Pancreas (tissue), 10 donors: ENCODE results near the gene ZNF831. TPM values are rescaled to one million over a fixed set of nuclear protein-coding genes. Genes with fewer than 3 reads are reported as not detected.

Experiments
- ATAC-seq, 4 donors: fragments of 200-7000 bp; cut with Tn5 transposase; one replicate each; pipeline versions ENCODE4 v1.8.0 to v1.9.1; 2020; ENCODE audit warnings: mild to moderate bottlenecking in 4 of 4, moderate library complexity in 4 of 4
- DNase-seq, 6 donors: peaks; one replicate each; pipeline ENCODE4 v3.0.0-alpha.2; 2020
- FAIRE-seq: peaks from 2 replicates; lab custom pipeline; 2012; peaks lifted over from hg19 to GRCh38; lab: Jason Lieb, UNC
- H3K27ac ChIP-seq, 4 donors: fragments of 200-600 bp; sonication (generic); 1 replicate in 3 of 4; 2 replicates in 1 of 4; pipeline versions ENCODE4 v1.5.0 to v1.8.0; 2020
- H3K27me3 ChIP-seq, 4 donors: fragments of 200-600 bp; one replicate each; pipeline ENCODE4 v1.8.0; 2021
- H3K36me3 ChIP-seq, 3 donors: fragments of 200-600 bp; sonication (generic) in 1 of 3; one replicate each; pipeline versions ENCODE4 v1.5.0 to v1.8.0; 2020 to 2021
- H3K4me1 ChIP-seq, 3 donors: fragments of 200-600 bp; one replicate each; pipeline ENCODE4 v1.8.0; 2021
- H3K4me3 ChIP-seq, 4 donors: fragments of 200-600 bp; sonication (generic) in 2 of 4; one replicate each; pipeline versions ENCODE4 v1.5.0 to v1.8.0; 2020 to 2021
- H3K9me3 ChIP-seq, 4 donors: fragments of 200-600 bp; one replicate each; pipeline ENCODE4 v1.8.0; 2021
- CTCF ChIP-seq, 4 donors: fragments of 200-600 bp; sonication (generic) in 3 of 4; IDR thresholded peaks; one replicate each; pipeline versions ENCODE4 v1.5.0 to v1.8.0; 2021; ENCODE audit warnings: antibody characterized with exemption in 4 of 4
- WGBS, 2 donors: extraction: QIAGEN DNeasy Blood & Tissue Kit; methylation state at CpG; one replicate each; pipeline ENCODE4 v1.1.7; 2013; 5-methylcytosine and 5-hydroxymethylcytosine counted together
- intact Hi-C, 3 donors: fragments of 100-400 bp; cut with DNase I; formaldehyde crosslinking; loops; one replicate each; pipeline versions ENCODE4 v1.11.1 to v1.14.2; 2022
- polyA plus RNA-seq, 2 donors: library from polyadenylated mRNA; stranded (reverse); fragments of 200-250 nt; gene quantifications; one replicate each; pipeline ENCODE4 v1.2.3, GENCODE V29; 2013
- total RNA-seq, 6 donors: library from RNA; stranded (reverse); fragmentation: NEBNext Ultra II Directional in 4 of 6; extraction: Animal tissue kit (Norgen Biotek cat#: 25700) in 4 of 6; gene quantifications; one replicate each; pipeline versions ENCODE4 v1.2.1 to v1.2.4, GENCODE V29; 2021 to 2023
- donor health status: healthy with polysubstance abuse.
- donor health status: DM: no; HTN: no; CAD: no; lungs with moderate emphysema.
- donor health status: DM: no; HTN: no; CAD: no.
- donor health status: control.
- donor health status: control.
- donor health status: Bipolar disorder and iron deficiency.
- donor health status: DM: yes; HTN: yes; CAD: no.
- donor health status: DM: no; HTN: no; CAD: no.
- donor health status: DM: no; HTN: no; CAD: no.
- donor health status: DM: yes; HTN: yes; CAD: no.

ZNF831 gene
- total and polyA plus RNA-seq, 8 donors: 0.04 to 0.23 (median 0.16) TPM

- Histone ChIP-seq H3K4me3 (no peak overlapping the region), H3K9me3 (no peaks in the 10 kb centered on the region), H3K4me1 (no peaks in the 10 kb centered on the region), H3K27me3 (no peaks in the 10 kb centered on the region), H3K27ac (no peak overlapping the region), H3K36me3 (no peaks in the 10 kb centered on the region)
- 46 to 47% methylated on average over 7 of the region's 7 CpGs for WGBS, 2 donors
- FAIRE-seq (no peak), ATAC-seq (no peak), DNase-seq (no peak)
- intact Hi-C loops: no loop called here
- TF ChIP-seq CTCF (IDR thresholded peaks at IDR 0.05): no peak
Observed at GRCh38 chr20:59211208-59211765, 47.7 kb downstream of the ZNF831 start.

GRCh38 chr20:59214073-59214472 lies 50.5 kb downstream of the ZNF831 start:
- no peaks in the 10 kb centered on the region for H3K4me1 ChIP-seq
- 42 to 53% methylated on average over 4 of the region's 4 CpGs for WGBS, 2 donors
- TF ChIP-seq CTCF (IDR thresholded peaks at IDR 0.05): no peak
- DNase-seq: no peak
- H3K27ac ChIP-seq: no peak overlapping the region
- FAIRE-seq: no peak
- H3K27me3 ChIP-seq: no peaks in the 10 kb centered on the region
- no peak overlapping the region for H3K4me3 ChIP-seq
- no peak for ATAC-seq
- H3K36me3 ChIP-seq: no peaks in the 10 kb centered on the region
- no peaks in the 10 kb centered on the region for H3K9me3 ChIP-seq
- intact Hi-C loops: no loop called here

GRCh38 chr20:59214606-59215547 lies 51.3 kb downstream of the ZNF831 start:
- Histone ChIP-seq H3K4me1 (no peaks in the 10 kb centered on the region), H3K4me3 (no peak overlapping the region), H3K27ac (no peak overlapping the region), H3K9me3 (no peaks in the 10 kb centered on the region), H3K36me3 (no peaks in the 10 kb centered on the region), H3K27me3 (no peaks in the 10 kb centered on the region)
- FAIRE-seq (no peak), ATAC-seq (peak in 2 of 4 donors; percentile 66 to 69), DNase-seq (no peak)
- intact Hi-C loops: no loop called here
- WGBS, 2 donors: 50 to 55% methylated on average over 11 of the region's 11 CpGs
- no peak for TF ChIP-seq CTCF (IDR thresholded peaks at IDR 0.05)

DNA sequence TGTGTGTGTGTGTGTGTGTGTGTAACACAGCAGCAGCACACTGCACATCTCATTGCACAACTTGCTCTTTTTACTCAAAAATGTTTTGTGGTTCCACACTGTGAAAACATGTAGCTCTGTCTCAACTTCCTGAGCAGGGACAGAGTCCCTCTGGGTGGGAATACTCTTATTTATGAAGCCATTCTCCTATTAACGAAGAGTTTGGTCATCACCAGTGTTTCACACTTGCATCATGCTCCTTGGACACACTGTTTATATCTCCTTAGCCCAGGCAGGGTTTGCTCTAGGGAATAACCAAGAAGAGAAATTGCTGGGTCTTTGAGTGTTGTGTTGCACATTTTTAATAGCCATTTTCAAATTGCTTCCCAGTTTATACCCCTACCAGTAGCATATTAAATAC lies 53.6 kb downstream of the ZNF831 start:
- Histone ChIP-seq H3K36me3 (no peaks in the 10 kb centered on the region), H3K27ac (no peak overlapping the region), H3K4me1 (peaks cover 0 to 5% (median 0%) of the 10 kb centered on the region in 3 donors), H3K4me3 (no peak overlapping the region), H3K9me3 (no peaks in the 10 kb centered on the region), H3K27me3 (no peaks in the 10 kb centered on the region)
- DNase-seq: no peak
- no peak for TF ChIP-seq CTCF (IDR thresholded peaks at IDR 0.05)
- no peak for FAIRE-seq
- 47 to 64% methylated on average over 1 of the region's 1 CpG for WGBS, 2 donors
- ATAC-seq: no peak
- intact Hi-C loops: no loop called here
